Psoas muscle (tissue), 8 donors: Measurements from ENCODE around the gene MAU2. TPM values are rescaled to one million over a fixed set of nuclear protein-coding genes. Genes with fewer than 3 reads are reported as not detected.
"Not testable (repeated sequence)": the region's sequence is repeated elsewhere in the genome, so short reads cannot be mapped to it uniquely, and the experiment has no call there.

Experiments
- ATAC-seq, 4 donors: fragments of 200-7000 bp; cut with Tn5 transposase; one replicate each; pipeline ENCODE4 v1.9.1; 2020; ENCODE audit warnings: moderate library complexity in 3 of 4, mild to moderate bottlenecking in 2 of 4
- DNase-seq, 2 donors: peaks; one replicate each; pipeline ENCODE4 v3.0.0-alpha.2; 2020
- H3K27ac ChIP-seq: fragments of 200-600 bp; one replicate; pipeline ENCODE4 v1.8.0; 2022
- H3K27me3 ChIP-seq, 3 donors: fragments of 200-600 bp in 1 of 3; one replicate each; pipeline versions ENCODE4 v1.6.1 to v1.8.0; 2013 to 2022; ENCODE audit warnings: low read length in 2 of 3, mild to moderate bottlenecking in 2 of 3, moderate library complexity in 1 of 3; ENCODE audit not compliant: insufficient read depth in 3 of 3
- H3K36me3 ChIP-seq, 2 donors: fragments of 200-600 bp in 1 of 2; one replicate each; pipeline versions ENCODE4 v1.6.1 to v1.8.0; 2013 to 2022; ENCODE audit warnings: low read depth in 1 of 2, mild to moderate bottlenecking in 1 of 2, moderate library complexity in 1 of 2; ENCODE audit not compliant: insufficient read depth in 1 of 2
- H3K4me1 ChIP-seq: fragments of 200-600 bp; one replicate; pipeline ENCODE4 v1.8.0; 2022
- H3K4me3 ChIP-seq: fragments of 200-600 bp; one replicate; pipeline ENCODE4 v1.8.0; 2022; ENCODE audit warnings: mild to moderate bottlenecking
- H3K9me3 ChIP-seq: fragments of 200-600 bp; one replicate; pipeline ENCODE4 v1.8.0; 2022
- WGBS, 3 donors: extraction: QIAGEN DNeasy Blood & Tissue Kit; methylation state at CpG; one replicate each; pipeline versions ENCODE4 v1.1.6 to v1.1.7; 2013; 5-methylcytosine and 5-hydroxymethylcytosine counted together
- intact Hi-C, 2 donors: fragments of 100-400 bp; cut with DNase I; formaldehyde crosslinking; loops; one replicate each; pipeline versions ENCODE4 v1.11.0 to v1.14.2; 2022
- polyA plus RNA-seq, 3 donors: library from polyadenylated mRNA; stranded (reverse); fragments of 200-250 nt; gene quantifications; one replicate each; pipeline ENCODE4 v1.2.3, GENCODE V29; 2013
- total RNA-seq, 4 donors: library from RNA; stranded (reverse); fragmentation: NEBNext Ultra II Directional in 2 of 4; extraction: Animal tissue kit (Norgen Biotek cat#: 25700) in 2 of 4; gene quantifications; one replicate each; pipeline versions ENCODE4 v1.2.1 to v1.2.4, GENCODE V29; 2021 to 2023
- TF ChIP-seq, protein P1 (sequence below): fragments of 200-600 bp; IDR thresholded peaks from one replicate; pipeline ENCODE4 v1.8.0; 2022; ENCODE audit warnings: antibody characterized with exemption
- donor health status: healthy with polysubstance abuse.
- donor health status: DM: no; HTN: no; CAD: no; lungs with moderate emphysema.
- donor health status: Bipolar disorder and iron deficiency.
- donor health status: healthy.
- donor health status: DM: yes; HTN: yes; CAD: no.
- donor health status: DM: no; HTN: no; CAD: no.
- donor health status: DM: no; HTN: no; CAD: no.
- donor health status: DM: yes; HTN: yes; CAD: no.

MAU2 gene
- total and polyA plus RNA-seq, 7 donors, result 12.3 to 55.1 (median 26.2) TPM

DNA sequence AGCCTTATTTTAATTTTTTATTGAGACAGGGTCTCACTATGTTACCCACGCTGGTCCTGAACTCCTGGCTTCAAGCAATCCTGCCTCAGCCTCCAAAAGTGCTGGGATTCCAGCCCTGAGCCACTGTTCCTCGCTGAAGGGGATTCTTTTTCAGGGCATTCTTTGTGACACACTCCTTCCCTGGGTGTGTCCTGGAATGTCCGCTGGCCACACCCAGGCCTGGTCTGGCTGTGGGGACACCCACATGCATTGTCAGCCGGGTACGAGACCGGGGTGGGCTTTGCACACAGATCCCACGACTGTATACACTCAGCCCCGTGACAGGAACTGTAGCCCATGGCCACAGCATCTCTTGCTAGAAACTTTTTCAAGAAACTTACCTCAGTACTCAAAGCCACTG is 50.4 kb downstream of the MAU2 start:
- DNase-seq, result no peak
- ATAC-seq, result no peak

DNA sequence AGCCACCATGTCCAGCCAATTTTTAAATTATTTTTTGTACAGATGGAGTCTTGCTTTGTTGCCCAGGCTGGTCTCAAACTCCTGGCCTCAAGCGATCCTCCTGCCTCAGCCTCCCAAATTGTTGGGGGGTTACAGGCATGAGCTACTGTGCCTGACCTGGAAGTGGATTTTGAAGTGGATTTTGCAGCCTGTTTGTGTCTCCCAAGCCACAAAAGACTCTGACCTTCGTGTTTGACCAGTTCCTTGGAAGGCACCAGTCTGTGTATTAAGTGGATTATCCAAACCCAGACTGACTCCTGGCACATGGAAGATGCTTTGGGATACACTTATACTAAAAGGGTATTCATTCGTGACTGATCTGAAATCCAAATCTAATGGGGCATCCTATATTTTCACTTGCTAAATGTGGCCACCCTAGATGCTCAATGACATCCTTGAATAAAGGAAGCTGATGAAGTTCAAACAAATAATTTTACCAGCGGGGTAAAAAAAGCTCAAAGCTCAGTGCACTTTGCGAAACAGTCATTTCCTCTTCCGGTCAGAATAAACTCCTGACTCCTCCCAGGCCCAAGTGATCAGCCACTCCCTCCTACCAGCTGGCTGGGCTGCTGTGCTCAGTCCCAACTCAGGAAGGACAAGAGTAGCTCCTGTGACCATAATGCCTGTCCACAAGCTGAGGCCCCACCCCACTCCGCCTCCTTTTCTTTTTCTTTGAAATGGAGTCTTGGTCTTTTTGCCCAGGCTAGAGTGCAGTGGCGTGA is 52.2 kb downstream of the MAU2 start:
- 56 to 64% (median 57%) methylated on average over 8 of the region's 8 CpGs for WGBS, 3 donors
- intact Hi-C loops, result no loop called here
- peak overlapping the region; percentile 11 for H3K4me3 ChIP-seq

More for the DNA sequence above, 50.4 kb downstream of the MAU2 start:
- Histone ChIP-seq H3K27ac (no peak overlapping the region), H3K27me3 (no peaks in the 10 kb centered on the region), H3K4me3 (no peak overlapping the region), H3K9me3 (no peaks in the 10 kb centered on the region), H3K36me3 (no peaks in the 10 kb centered on the region), H3K4me1 (peaks cover 6% of the 10 kb centered on the region)
- 52 to 71% (median 63%) methylated on average over 8 of the region's 8 CpGs for WGBS, 3 donors
- intact Hi-C loops, result no loop called here
- TF ChIP-seq, protein P1, sequence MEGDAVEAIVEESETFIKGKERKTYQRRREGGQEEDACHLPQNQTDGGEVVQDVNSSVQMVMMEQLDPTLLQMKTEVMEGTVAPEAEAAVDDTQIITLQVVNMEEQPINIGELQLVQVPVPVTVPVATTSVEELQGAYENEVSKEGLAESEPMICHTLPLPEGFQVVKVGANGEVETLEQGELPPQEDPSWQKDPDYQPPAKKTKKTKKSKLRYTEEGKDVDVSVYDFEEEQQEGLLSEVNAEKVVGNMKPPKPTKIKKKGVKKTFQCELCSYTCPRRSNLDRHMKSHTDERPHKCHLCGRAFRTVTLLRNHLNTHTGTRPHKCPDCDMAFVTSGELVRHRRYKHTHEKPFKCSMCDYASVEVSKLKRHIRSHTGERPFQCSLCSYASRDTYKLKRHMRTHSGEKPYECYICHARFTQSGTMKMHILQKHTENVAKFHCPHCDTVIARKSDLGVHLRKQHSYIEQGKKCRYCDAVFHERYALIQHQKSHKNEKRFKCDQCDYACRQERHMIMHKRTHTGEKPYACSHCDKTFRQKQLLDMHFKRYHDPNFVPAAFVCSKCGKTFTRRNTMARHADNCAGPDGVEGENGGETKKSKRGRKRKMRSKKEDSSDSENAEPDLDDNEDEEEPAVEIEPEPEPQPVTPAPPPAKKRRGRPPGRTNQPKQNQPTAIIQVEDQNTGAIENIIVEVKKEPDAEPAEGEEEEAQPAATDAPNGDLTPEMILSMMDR, result no peak

DNA sequence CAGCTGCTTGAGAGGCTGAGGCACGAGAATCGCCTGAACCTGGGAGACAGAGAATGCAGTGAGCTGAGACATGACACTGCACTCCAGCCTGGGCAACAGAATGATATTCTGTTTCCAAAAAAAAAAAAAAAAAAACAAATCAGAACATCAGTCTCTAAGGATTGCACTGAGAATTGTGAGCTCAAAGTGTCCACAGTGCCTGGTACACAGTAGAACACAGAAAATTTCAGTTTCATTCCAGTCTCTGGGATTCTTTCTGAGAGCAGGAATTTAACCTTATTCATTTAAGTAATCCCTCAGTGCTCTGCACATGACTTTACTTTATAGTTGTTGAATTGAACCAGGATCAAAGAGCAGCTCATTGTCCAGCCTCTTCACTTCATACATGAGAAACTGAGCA is 58.9 kb downstream of the MAU2 start:
- H3K4me1 ChIP-seq, result peaks cover 11% of the 10 kb centered on the region
- ATAC-seq, result no peak
- DNase-seq, result no peak
- 43 to 64% (median 63%) methylated on average over 2 of the region's 2 CpGs for WGBS, 3 donors
- no peaks in the 10 kb centered on the region for H3K27me3 ChIP-seq
- TF ChIP-seq, protein P1, result no peak
- H3K27ac ChIP-seq, result no peak overlapping the region
- no peaks in the 10 kb centered on the region for H3K36me3 ChIP-seq
- H3K4me3 ChIP-seq, result no peak overlapping the region
- intact Hi-C loops, result no loop called here
- no peaks in the 10 kb centered on the region for H3K9me3 ChIP-seq

More for the DNA sequence above, 52.2 kb downstream of the MAU2 start:
- peak in 3 of 4 donors; percentile 62 to 72 (median 68) for ATAC-seq
- peak in 1 of 2 donors; percentile 74 for DNase-seq
- Histone ChIP-seq H3K27ac (peak overlapping the region; percentile 68), H3K4me1 (peaks cover 6% of the 10 kb centered on the region), H3K9me3 (no peaks in the 10 kb centered on the region), H3K27me3 (no peaks in the 10 kb centered on the region), H3K36me3 (no peaks in the 10 kb centered on the region)
- TF ChIP-seq, protein P1, result no peak

DNA sequence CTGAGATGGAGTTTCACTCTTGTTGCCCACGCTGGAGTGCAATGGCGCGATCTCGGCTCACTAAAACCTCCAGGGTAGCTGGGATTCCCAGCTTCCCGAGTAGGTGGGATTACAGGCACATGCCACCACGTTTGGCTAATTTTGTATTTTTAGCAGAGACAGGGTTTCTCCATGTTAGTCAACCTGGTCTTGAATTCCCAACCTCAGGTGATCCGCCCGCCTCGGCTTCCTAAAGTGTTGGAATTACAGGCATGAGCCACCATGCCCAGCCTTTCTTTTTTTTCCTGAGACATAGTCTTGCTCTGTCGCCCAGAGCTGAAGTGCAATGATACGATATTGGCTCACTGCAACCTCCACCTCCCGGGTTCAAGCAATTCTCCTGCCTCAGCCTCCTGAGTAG is 59.7 kb downstream of the MAU2 start:
- intact Hi-C loops, result loop anchor here in 1 of 2 donors (5.0 kb wide), 1 partner anchor 107 kb away; no protein-coding TSS in a partner anchor
- 78 to 87% (median 81%) methylated on average over 12 of the region's 12 CpGs for WGBS, 3 donors
- not testable (repeated sequence) for H3K36me3 ChIP-seq, ATAC-seq, H3K4me3 ChIP-seq, DNase-seq, H3K27ac ChIP-seq, H3K9me3 ChIP-seq, H3K27me3 ChIP-seq
- H3K4me1 ChIP-seq, result peaks cover 14% of the 10 kb centered on the region

DNA sequence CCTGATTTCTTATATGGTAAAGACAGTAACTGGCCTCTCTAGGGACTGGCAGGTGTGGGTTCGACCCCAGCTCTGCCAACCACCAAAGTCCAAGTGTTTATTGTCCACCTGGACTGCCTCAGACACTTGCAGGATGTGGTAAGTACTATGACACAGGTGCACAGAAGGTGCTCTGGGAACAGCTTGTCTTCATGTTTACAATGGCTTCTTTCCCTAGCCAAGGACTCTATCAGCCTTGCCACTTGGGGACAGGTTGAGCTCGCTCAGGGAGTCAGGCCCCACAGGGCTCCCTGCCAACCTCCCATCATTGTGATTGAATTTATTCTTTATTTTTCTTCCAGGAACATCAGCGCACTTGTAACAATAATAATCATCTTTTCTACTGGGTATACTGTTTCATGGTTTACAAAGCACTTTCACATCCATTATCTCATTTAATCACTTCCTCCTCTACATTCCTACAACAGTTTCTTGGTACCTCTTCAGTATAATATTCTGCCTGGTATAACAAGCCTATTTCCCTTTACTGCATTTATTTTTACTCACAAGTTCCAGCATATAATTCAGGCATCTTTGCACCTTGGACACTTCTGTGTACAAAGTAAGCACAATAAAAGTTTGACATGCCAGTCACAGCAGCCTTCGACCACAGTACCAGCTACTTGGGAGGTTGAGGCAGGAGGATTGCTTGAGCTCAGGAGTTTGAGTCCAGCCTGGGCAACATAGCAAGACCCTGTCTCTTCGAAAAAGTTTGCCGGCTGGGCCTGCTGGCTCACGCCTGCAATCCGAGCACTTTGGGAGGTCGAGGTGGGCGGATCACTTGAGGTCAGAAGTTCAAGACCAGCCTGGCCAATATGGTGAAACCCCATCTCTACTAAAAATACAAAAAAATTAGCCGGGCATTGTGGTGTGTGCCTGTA is 60.6 kb downstream of the MAU2 start:
- H3K4me3 ChIP-seq, result no peak overlapping the region
- peaks cover 15% of the 10 kb centered on the region for H3K4me1 ChIP-seq
- TF ChIP-seq, protein P1, result no peak
- no peaks in the 10 kb centered on the region for H3K27me3 ChIP-seq
- no peaks in the 10 kb centered on the region for H3K9me3 ChIP-seq
- intact Hi-C loops, result loop anchor here in 1 of 2 donors (5.0 kb wide), 1 partner anchor 106 kb away; no protein-coding TSS in a partner anchor
- H3K36me3 ChIP-seq, result no peaks in the 10 kb centered on the region
- H3K27ac ChIP-seq, result no peak overlapping the region
- DNase-seq (no peak), ATAC-seq (no peak)
- WGBS, 3 donors, result 71 to 83% (median 76%) methylated on average over 11 of the region's 11 CpGs
